ENCODE results near the gene PYCR2. TPM values are rescaled to one million over a fixed set of nuclear protein-coding genes. Genes with fewer than 3 reads are reported as not detected.
A peak's percentile ranks its signal among the peaks of the same experiment; 100 is the strongest.

Gene PYCR2
- total RNA-seq, 1 experiment from 2014 or later, result 104 TPM

DNA sequence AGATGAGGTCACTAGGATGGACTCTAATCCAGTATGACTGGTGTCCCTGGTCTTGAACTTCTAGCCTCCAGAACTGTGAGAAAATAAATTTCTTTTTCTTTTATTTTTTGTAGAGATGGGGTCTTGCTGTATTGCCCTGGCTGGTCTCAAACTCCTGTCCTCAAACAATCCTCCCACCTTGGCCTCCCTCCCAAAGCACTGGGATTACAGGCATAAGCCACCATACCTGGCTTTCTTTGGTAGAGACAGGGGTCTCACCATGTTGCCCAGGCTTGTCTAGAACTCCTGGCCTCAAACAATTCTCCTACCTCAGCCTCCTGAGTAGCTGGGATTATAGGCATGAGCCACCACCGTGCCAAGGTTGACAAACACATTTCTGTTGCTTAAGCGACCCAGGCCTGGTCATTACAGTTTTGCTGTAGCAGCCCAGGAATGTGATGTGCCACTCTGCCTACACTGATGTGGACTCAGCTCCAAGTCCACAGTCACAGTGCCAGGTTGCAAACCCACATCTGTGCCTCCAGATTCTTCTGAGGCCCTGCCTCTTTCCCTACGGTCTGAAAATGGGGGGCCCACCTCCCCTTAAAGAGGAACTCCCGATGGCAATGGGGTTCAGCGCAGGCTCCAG lies 15.9 kb downstream of the PYCR2 start:
- no peaks in the 10 kb centered on the region for H3K9me3 ChIP-seq (ENCODE audit: control insufficient read depth, low read depth, low read length)
- no peak overlapping the region for H2AK5ac ChIP-seq (ENCODE audit: insufficient read length, low read length)
- H3K4ac ChIP-seq (ENCODE audit: low read depth, low read length), result no peak overlapping the region
- H2BK15ac ChIP-seq (ENCODE audit: low read depth, low read length), result no peak overlapping the region
- H3K23me2 ChIP-seq (ENCODE audit: insufficient read length, low read depth, low read length, poor library complexity, severe bottlenecking), result no peaks in the 10 kb centered on the region
- H4K8ac ChIP-seq (replicated peaks; ENCODE audit: insufficient read length, low read depth, low read length), result no peak overlapping the region
- no peak overlapping the region for H4K91ac ChIP-seq (ENCODE audit: insufficient read length, low read depth, low read length)
- H2AFZ ChIP-seq (ENCODE audit: low read length), result no peak overlapping the region
- no peak overlapping the region for H3K56ac ChIP-seq (ENCODE audit: insufficient read length, low read depth, low read length)
- Mint-ChIP-seq H3K27me3 (ENCODE audit: low read depth) (peaks cover 5% of the 10 kb centered on the region), H3K4me1 (peaks cover 18 to 23% of the 10 kb centered on the region in 2 experiments), H3K9me3 (no peaks in the 10 kb centered on the region), H3K4me3 (no peak overlapping the region), H3K36me3 (ENCODE audit: insufficient read depth in 1 of 3, low read depth in 3 of 3) (no peaks in the 10 kb centered on the region), H3K27ac (peak overlapping the region in 2 of 3 experiments; percentile 65 to 66; a peak in 2 of 7 replicates)
- H4K20me1 ChIP-seq (ENCODE audit: control insufficient read depth, insufficient read depth, insufficient read length), result no peaks in the 10 kb centered on the region
- H4K5ac ChIP-seq (ENCODE audit: insufficient read length, low read depth, low read length), result no peak overlapping the region
- H3K4me1 ChIP-seq (ENCODE audit: insufficient read depth, low read length), result no peaks in the 10 kb centered on the region; the same call in 1 of the 2 replicates
- H3K9ac ChIP-seq (ENCODE audit: extremely low read depth, insufficient read length, low read length), result no peak overlapping the region
- TF ChIP-seq, protein P1, sequence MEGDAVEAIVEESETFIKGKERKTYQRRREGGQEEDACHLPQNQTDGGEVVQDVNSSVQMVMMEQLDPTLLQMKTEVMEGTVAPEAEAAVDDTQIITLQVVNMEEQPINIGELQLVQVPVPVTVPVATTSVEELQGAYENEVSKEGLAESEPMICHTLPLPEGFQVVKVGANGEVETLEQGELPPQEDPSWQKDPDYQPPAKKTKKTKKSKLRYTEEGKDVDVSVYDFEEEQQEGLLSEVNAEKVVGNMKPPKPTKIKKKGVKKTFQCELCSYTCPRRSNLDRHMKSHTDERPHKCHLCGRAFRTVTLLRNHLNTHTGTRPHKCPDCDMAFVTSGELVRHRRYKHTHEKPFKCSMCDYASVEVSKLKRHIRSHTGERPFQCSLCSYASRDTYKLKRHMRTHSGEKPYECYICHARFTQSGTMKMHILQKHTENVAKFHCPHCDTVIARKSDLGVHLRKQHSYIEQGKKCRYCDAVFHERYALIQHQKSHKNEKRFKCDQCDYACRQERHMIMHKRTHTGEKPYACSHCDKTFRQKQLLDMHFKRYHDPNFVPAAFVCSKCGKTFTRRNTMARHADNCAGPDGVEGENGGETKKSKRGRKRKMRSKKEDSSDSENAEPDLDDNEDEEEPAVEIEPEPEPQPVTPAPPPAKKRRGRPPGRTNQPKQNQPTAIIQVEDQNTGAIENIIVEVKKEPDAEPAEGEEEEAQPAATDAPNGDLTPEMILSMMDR (conservative IDR thresholded peaks at IDR 0.05), result no peak
- H3K27ac ChIP-seq (ENCODE audit: insufficient read length, low read depth, low read length), result no peak overlapping the region
- H3K79me1 ChIP-seq (ENCODE audit: insufficient read depth, low read depth, low read length, poor library complexity, severe bottlenecking), result no peaks in the 10 kb centered on the region
- H2BK12ac ChIP-seq (ENCODE audit: insufficient read length, low read depth, low read length), result no peak overlapping the region
- no peak overlapping the region for H3K18ac ChIP-seq (ENCODE audit: insufficient read length, low read depth, low read length)
- DNase-seq, result no peak
- no peak overlapping the region for H2BK5ac ChIP-seq (ENCODE audit: insufficient read length, low read length)
- no peak overlapping the region for H3K4me2 ChIP-seq (ENCODE audit: insufficient read depth, insufficient read length, low read length)
- H2BK120ac ChIP-seq (ENCODE audit: low read depth, low read length, poor library complexity, severe bottlenecking), result no peak overlapping the region
- WGBS (ENCODE audit: extremely low coverage, insufficient read length, low lambda C conversion rate), result no CpG with 5 or more reads among the region's 5 CpGs
- H3K23ac ChIP-seq (ENCODE audit: insufficient read length, low read depth, low read length), result no peak overlapping the region
- no peaks in the 10 kb centered on the region for H3K79me2 ChIP-seq (ENCODE audit: insufficient read depth, low read length)
- H3T11ph ChIP-seq (ENCODE audit: low read length), result no peak overlapping the region
- H3K27me3 ChIP-seq (ENCODE audit: insufficient read depth, low read length), result no peaks in the 10 kb centered on the region
- H2BK20ac ChIP-seq (ENCODE audit: low read depth, low read length, poor library complexity, severe bottlenecking), result no peak overlapping the region
- H3K14ac ChIP-seq (ENCODE audit: insufficient read depth, low read length), result no peak overlapping the region
